HG03175 (cell line): ENCODE results near the gene EPB41L2.
"Not testable (repeated sequence)": the region's sequence is repeated elsewhere in the genome, so short reads cannot be mapped to it uniquely, and the experiment has no call there.

Experiments
- ATAC-seq: cut with Tn5 transposase; IDR thresholded peaks from one replicate; pipeline ENCODE4 v1.9.1; 2021; ENCODE audit warnings: mild to moderate bottlenecking, moderate library complexity; ENCODE audit not compliant: unreplicated experiment

Gene EPB41L2

GRCh38 chr6:130922922-130923321, 140.1 kb downstream of the EPB41L2 start:
- ATAC-seq = peak; percentile 47

GRCh38 chr6:130920969-130921368, 142.1 kb downstream of the EPB41L2 start:
- no peak for ATAC-seq

- no peak for ATAC-seq
Observed at GRCh38 chr6:130918171-130918570, 144.9 kb downstream of the EPB41L2 start.

GRCh38 chr6:130915606-130916005, 147.4 kb downstream of the EPB41L2 start:
- ATAC-seq = not testable (repeated sequence)

GRCh38 chr6:130913120-130913519, 149.9 kb downstream of the EPB41L2 start:
- ATAC-seq = peak; percentile 82

- no peak for ATAC-seq
Observed at GRCh38 chr6:130912434-130912833, 150.6 kb downstream of the EPB41L2 start.

GRCh38 chr6:130908958-130909357, 154.1 kb downstream of the EPB41L2 start:
- ATAC-seq = no peak

- peak; percentile 44 for ATAC-seq
Observed at GRCh38 chr6:130908188-130908587, 154.9 kb downstream of the EPB41L2 start.

- no peak for ATAC-seq
Observed at GRCh38 chr6:130907687-130908086, 155.4 kb downstream of the EPB41L2 start.

GRCh38 chr6:130906736-130907381, 156.2 kb downstream of the EPB41L2 start:
- no peak for ATAC-seq

- no peak for ATAC-seq
Observed at GRCh38 chr6:130903602-130904001, 159.4 kb downstream of the EPB41L2 start.

- no peak for ATAC-seq
Observed at GRCh38 chr6:130903007-130903406, 160.0 kb downstream of the EPB41L2 start.

- ATAC-seq = no peak
Observed at GRCh38 chr6:130900913-130901312, 162.1 kb downstream of the EPB41L2 start.

- ATAC-seq = no peak
Observed at GRCh38 chr6:130896249-130896648, 166.8 kb downstream of the EPB41L2 start.

- ATAC-seq = no peak
Observed at GRCh38 chr6:130895516-130895915, 167.5 kb downstream of the EPB41L2 start.

GRCh38 chr6:130893766-130894165, 169.3 kb downstream of the EPB41L2 start:
- no peak for ATAC-seq

- ATAC-seq = no peak
Observed at GRCh38 chr6:130893277-130893676, 169.8 kb downstream of the EPB41L2 start.

- ATAC-seq = no peak
Observed at GRCh38 chr6:130890521-130890971, 172.5 kb downstream of the EPB41L2 start.

GRCh38 chr6:130889423-130889822, 173.6 kb downstream of the EPB41L2 start:
- ATAC-seq = no peak

GRCh38 chr6:130888246-130888645, 174.8 kb downstream of the EPB41L2 start:
- no peak for ATAC-seq

- no peak for ATAC-seq
Observed at GRCh38 chr6:130886966-130887365, 176.1 kb downstream of the EPB41L2 start.

GRCh38 chr6:130885392-130886192, 177.5 kb downstream of the EPB41L2 start:
- peak; percentile 94 for ATAC-seq
